Hematopoietic multipotent progenitor cell treated with erythropoietin and hydrocortisone succinate and interleukin-3 and kit ligand, for 4 days (in vitro differentiated cells): ENCODE measurements around the gene EIF5.
A peak's percentile ranks its signal among the peaks of the same experiment; 100 is the strongest.

Experiments
- DNase-seq: peaks from one replicate; pipeline ENCODE4 v3.0.0-alpha.2; 2015

The EIF5 gene

DNA sequence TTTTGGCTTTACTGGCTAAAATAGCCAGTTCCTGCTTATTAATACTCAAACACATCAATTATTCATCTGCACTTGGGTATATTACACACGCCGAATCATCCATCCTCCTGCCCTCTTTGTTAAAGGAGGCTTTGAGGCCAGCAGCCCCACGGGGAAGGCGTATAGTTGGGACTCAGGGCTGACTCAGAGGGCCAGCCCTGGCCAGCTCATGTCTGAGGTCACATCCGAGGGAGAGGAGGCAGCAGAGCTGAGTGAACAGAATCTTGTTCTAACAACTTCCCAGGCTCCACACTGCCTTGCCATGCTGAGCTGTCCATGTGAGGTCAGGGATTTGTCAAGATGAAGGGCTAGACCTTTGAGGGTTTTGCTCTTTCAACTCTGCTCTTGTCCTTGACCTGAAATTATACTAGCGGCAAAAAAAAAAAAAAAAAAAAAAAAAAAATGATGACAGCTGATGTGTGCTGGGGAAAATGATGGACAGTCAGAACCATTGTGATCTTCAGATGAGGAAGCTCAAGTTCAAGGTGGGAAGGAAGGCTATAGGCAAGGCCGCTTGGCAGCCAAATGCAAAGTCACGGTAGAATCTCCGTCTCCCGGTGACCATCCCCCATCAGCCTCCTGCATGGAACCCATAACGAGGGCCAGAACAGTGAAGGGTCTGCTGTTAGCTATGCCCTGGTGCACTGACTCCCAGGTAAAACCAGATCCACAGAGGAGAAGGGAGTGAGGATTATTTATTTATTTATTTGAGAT is 38.7 kb downstream of the EIF5 start:
- DNase-seq = peak; percentile 49

DNA sequence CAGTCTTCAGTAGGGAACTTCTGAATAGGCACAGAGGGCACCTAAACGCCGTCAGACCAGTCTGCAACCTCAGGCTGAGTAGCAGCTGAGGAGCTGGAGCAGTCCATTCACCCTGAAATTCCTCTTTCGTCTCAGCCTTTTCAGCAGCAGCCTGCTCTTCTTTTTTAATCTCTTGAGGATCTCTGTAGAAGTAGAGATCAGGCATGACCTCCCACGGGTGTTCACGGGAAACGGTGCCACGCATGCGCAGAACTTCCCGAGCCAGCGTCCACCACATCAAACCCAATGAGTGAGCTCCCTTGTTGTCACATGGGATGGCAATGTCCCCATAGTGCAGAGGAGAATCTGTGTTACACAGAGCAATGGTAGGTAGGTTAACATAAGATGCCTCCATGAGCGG is 40.1 kb downstream of the EIF5 start:
- no peak for DNase-seq

DNA sequence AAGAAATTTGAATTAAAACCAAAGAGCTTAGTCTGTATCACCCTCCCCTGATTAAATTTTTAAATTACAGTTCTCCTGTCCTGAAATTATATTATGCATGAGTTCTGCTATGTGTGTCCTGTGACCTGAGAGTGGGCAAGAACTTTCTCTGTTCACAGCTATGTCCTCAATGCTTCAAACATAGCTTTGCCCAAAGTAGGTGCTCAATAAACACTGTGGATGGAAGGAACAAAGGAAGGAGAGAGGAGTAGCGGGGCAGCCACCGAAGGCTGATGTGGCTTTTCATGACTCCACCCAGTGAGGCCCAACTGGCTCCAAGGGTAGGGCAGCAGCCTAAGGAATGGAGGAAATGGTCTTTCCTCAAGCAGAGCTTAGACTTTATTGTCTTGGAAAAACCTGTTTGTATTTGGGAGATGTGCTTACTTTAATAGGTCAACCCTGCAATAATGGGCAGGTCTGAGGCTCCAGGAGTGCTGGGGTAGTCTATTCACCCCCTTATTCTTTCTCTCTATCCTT is 43.5 kb downstream of the EIF5 start:
- DNase-seq = no peak

DNA sequence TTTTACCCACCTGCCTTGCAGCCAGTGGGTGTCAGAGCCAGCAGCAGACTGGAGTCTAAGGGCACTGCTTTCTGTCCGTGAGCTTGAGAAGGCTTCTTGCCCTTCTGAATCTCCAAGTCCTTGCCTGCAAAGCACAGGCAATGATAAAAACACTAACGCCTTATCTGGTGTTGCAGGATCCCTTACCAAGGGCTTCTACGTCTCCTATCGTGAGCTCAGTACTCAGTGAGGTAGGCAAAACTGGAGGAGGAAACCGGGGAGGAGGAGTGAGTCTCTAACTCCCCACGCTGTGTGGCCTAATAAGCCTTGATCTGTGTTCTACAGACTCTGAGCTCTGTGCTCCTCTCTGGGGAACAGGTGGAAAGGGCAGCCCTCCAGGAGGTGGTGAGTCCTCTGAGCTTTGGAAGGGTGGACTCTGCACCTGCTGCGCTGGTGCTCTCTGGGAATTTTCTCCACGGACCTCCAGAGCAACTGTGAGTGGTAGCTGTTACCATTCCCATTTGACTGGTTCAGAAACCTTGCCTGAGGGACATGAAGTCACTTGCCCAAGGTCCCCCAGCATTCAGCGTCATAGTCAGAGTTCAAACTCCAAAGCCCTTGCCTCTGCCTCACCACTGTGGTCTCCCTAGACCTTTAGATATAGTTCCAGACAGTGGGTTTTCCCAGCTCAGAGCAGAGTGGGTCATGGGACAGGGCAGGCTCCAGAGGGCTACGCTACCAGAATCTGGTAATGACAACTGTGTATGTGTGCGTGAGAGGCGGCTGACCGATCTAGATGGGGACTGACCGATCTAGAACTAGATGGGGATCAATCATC is 44.2 kb downstream of the EIF5 start:
- DNase-seq = peak; percentile 97

DNA sequence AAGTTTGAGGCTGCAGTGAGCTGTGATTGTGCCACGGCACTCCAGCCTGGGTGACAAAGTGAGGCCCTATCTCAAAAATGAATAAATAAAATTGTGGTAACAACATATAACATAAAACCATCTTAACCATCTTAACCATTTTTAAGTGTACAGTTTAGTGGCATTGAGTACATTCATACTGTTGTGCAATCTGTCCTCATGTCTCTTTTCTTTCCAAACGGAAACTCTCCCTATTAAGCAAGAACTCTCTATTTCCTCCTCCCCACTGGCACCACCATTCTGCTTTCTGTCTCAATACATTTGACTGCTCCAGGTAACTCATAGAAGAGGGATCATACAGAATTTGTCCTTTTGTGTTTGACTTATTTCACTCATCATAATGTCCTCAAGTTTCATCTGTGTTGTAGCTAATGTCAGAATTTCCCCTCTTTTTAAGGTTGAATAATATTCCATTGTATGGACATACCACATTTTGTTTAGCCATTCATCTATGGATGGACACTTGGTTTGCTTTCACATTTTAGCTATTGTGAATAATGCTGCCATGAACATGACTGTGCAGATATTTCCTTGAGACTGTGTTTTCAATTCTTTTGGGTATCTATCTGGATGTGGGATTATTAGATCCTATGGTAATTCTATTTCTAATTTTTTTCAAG is 46.8 kb downstream of the EIF5 start:
- no peak for DNase-seq

DNA sequence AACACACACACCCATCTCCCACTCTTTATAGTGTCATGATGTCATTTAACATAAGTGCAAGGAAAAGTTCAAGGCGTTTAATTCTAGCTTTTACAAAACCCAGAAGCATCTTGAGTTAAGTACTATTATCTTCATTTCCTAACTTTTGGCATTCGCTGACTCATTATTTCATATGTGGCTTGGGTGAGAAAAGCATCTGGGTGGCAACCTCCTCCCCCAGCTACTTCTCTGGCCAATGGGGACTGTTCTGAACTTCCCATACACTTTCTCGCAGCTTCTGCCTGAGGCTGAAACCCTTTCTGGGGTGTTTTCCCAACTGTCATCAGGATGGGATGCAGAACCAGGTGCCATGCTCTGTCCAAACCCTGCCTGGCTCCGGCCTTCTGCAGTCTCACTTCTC is 48.3 kb downstream of the EIF5 start:
- peak; percentile 79 for DNase-seq

DNA sequence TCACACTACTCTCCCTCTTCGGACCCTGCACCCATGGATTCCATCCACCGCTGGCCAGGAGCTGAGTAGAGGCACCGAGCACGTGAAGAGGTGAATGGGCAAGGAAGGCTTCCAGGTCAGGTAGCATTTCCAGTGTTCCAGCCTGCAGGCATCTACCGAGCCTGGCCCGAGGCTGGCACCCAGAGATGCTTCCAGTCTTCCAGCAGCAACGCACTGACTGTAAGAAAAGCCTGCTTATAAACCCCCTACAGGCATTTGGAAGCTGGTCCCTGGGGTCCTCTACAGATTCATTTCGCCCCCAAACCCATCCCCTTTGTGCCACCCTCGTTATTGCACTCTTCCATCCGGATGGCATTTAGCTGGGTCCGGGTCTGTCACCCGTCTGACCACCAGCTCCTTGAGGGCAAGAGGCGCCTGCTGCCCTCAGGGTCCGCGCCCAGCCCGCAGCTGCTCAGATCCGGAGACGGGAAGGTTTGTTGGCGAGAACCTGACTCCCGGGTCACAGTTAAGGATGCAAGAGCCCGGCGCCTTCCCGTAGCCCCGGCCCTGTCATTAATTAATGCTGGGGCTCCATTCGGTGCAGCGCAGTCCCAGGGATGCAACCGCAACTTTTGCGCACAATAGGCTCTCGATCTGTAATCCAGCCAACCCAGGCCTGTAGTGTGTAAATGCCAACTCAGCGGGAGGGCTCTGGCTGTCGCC is 50.6 kb downstream of the EIF5 start:
- no peak for DNase-seq

DNA sequence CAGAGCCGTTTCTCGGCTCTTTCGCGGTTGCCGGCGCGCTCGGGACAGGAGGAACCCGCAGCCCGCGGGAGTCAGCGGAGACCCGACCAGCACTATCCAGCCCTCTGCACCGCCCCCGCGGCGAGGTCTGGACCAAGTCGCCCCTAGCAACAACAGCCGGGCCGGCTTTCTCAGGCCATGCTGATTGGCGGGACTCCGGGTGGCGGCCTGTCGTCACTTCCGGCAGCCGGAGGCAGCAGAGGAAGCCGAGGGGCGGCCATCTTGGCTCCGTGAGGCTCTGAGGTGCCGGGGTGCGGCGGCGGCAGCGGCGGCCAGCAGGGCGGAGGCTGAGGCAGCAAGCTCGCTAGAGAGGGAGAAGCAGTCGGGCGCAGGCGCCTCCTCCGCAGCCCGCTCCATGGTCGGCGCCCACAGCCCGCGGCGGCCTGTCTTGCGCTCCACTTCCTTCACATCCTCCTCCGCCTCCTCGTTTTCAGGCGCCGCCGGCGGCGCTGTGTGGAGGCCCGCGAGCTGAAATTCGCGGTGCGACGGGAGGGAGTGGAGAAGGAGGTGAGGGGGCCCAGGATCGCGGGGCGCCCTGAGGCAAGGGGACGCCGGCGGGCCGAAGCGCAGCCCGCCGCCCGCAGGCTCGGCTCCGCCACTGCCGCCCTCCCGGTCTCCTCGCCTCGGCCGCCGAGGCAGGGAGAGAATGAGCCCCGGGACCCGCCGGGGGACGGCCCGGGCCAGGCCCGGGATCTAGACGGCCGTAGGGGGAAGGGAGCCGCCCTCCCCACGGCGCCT is 51.3 kb downstream of the EIF5 start, which contains the start of gene MARK3:
Gene MARK3, plus strand, starts transcription at position 264 of the 777 bp plus-strand sequence. CDS start 615 bp downstream, outside the sequence.
- peak; percentile 99 for DNase-seq

DNA sequence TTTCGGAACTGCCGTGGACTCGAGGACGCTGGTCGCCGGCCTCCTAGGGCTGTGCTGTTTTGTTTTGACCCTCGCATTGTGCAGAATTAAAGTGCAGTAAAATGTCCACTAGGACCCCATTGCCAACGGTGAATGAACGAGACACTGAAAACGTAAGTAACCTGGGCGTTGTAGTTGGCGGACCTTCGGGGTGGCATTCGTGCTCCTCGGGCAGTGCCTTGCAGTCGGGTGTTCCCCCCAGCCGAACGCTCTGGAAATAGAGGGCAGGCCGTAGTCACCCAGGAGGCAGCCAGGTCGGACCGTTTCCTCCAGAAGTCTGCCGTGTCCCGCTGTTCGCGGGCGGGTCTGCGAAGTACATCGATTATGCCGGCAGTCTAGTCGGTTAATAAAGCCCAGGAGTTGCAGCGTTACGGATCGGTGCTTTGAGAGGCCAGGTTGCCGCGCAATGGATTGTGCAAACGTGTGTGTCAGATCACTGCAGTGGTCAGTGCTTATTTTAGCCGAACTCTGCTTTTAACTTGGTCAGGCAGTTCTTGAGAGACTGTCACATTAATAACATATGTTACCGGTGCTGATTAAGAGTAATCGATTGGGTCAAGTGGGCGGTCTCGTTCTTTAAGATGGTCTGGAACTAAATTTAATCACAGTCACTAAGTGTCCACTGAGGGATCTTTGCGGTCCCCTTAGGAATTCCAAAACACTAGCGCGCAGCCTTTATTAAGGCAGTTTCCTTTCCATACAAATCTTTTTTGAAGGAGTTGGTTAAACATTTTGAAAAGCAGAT is 52.1 kb downstream of the EIF5 start:
- DNase-seq = peak; percentile 51

DNA sequence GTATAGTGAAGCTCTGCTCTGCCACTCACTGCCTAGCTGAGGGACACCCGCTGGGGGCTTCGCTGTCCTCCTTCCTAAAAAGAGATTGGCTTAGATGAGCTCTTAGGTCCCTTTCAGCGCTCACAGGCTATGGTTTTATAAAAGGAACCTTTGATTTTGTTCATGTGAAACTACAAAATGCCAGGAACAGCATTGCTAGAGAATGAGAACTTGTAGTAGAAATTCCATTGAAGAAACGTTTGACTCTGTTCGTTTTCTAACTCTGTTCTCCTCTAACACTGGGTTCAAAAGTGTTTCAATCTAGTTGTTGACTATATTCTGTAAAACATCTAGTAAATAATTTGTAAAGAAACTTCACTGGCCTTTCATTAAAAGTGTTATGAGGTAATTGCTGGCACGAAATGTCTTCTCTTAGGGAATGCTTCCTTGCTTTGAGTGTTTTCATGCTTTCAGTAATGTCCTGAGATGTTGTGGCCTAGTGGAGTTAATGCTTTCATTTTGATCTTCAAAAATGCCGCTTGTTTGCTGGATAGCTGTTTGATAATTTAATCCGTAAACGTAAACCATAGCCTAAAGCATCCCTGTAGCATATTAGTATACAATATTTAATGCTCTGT is 52.8 kb downstream of the EIF5 start:
- DNase-seq = peak; percentile 36

DNA sequence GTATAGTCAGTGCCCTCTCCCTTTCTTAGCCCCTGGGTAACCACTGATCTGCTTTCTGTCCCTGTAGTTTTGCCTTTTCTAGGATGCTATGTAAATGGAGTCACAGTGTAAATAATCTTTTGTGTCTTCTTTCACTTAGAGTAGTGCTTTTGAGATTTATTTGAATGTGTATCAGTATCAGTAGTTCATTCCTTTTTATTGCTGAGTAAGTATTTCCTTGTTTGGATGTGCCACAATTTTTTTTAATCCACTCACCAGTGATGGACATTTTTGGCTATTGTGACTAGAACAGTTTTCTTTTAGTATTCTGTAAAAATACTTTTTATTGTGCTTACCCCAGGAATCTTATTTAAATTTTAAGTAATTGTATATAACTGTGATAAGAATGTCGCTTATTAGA is 54.6 kb downstream of the EIF5 start:
- no peak for DNase-seq

DNA sequence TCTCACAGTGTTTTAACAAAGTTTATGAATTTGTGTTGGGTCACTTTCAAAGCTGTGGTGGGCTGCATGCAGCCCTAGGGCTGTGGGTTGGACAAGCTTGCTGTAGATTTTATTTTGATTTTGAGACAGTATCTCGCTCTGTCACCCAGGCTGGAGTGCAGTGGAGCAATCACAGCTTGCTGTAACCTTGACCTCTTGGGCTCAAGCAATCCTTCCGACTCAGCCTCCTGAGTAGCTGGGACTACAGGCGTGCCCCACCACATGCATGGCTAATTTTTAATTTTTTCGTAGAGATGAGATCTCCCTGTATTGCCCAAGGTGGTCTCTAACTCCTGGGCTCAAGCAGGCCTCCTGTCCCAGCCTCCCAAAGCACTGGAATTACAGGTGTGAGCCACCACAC is 56.6 kb downstream of the EIF5 start:
- DNase-seq = no peak

DNA sequence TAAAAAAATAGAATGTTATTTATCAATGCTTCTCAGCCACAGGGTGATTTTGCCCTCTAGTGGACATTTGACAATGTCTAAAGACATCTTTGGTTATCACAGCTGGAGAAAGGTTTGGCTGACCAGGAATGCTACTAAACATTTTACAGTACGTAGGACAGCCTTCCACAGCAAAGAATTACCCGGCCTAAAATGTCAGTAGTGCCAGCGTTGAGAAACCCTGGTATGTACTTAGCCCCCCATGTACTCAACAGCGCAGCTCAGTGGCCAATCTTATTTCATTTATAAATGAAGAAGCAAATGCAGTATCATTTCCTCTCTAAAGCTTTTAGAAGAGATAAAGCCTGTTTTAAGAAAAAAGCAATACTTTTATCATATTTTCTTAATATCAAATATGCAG is 57.0 kb downstream of the EIF5 start:
- DNase-seq = peak; percentile 92

DNA sequence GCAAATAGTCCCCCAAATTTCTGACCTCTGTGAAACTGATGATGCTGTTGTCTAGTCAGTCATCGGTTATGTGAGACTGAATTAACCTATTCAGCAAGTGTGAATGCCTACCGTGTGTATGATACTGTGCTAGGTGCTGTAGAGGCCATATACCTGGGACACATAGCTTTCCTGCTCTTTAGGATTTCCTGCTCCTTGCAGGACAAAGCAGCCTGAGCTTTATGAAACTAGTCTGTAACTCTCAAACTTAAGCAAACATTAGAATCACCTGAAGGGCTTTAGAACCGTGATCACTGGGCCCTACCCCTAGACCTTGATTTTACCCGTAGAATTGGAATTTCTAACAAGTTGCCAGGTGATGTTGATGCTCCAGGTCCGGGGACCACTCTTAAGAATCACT is 58.1 kb downstream of the EIF5 start:
- no peak for DNase-seq

DNA sequence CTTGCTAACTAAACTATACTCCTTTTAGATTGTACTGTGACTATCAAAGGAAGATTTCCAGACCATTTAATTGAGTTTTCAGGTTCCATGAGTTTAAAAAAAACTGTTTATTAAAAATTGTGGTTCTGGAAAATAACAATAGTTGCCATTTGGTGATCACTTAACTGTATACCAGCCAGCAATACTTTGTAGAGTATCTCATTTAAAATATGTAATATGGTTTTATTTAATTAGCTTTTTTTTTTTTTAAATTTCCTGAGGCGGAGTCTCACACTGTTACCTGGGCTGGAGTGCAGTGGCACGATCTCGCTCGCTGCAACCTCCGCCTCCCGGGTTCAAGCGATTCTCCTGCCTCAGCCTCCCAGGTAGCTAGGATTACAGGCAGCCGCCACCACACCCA is 58.5 kb downstream of the EIF5 start:
- DNase-seq = no peak

DNA sequence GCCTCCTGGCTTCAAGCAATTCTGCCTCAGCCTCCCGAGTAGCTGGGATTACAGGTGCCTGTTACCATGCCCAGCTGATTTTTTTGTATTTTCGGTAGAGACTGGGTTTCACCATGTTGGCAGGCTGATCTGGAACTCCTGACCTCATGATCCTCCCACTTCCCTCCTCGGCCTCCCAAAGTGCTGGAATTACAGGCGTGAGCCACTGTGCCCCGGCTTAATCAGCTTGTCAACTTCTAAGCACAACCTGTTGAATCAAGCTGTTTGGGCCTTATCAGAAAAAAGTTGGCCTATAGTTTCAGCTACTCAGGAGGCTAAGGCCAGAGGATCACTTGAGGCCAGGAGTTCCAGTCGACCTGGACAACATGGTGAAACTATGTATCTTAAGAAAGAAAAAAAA is 59.0 kb downstream of the EIF5 start:
- DNase-seq = no peak

DNA sequence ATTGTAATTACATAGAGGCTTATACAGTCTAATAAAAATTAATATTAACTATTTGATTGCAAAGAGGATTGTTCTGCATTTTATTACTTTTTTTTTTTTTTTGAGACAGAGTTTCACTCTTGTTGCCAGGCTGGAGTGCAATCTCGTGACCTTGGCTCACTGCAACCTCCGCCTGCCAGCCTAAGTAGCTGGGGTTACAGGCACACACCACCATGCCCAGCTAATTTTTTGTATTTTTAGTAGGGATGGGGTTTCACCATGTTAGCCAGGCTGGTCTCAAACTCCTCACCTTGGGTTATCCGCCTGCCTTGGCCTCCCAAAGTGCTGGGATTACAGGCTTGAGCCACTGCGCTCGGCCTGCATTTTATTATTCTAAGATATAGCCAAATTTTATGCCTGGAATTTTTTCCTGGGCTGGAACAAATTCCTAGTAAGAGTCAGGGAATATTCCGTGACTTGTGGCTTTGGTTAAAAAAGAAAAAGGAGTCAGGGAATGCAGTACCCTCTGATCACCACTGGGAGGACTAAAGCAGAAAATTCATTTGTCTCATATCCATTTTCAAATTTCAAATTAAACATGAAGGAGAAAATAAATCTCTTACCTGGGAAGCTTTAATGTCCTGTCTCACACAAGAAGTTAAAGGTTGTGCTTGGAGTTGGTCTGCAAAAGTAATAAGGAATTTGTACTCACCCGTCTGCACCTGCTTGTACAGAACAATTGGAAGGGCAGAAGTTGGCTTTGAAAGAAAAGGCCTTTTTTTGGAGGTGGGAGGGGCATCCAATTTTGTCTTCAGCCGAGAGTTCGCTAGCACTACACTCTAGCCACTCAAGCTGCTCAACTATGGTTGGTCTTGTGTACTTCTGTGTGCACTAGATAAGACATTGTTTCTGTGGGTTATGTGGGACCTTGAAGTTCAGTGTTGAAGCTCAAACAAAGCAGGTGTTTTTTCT is 59.9 kb downstream of the EIF5 start:
- DNase-seq = peak; percentile 95
